ENCODE data around the gene EI24. TPM values are rescaled to one million over a fixed set of nuclear protein-coding genes. Genes with fewer than 3 reads are reported as not detected.

The EI24 gene
- polyA plus RNA-seq, 3 donors, result 17.2 to 46.9 (median 44.7) TPM

GRCh38 chr11:125542709-125543108 is 26.6 kb upstream of the EI24 start:
- no peak for DNase-seq
- H2AFZ ChIP-seq (ENCODE audit: insufficient read depth, low read depth, low read length, poor library complexity, severe bottlenecking), result no peak overlapping the region
- H3K4me1 Mint-ChIP-seq, result no peaks in the 10 kb centered on the region
- no peaks in the 10 kb centered on the region for H3K27me3 ChIP-seq (ENCODE audit: control insufficient read depth in 2 of 2, insufficient read depth in 2 of 2, low read length in 2 of 2)
- H4K20me1 ChIP-seq (ENCODE audit: insufficient read depth, low read length), result no peaks in the 10 kb centered on the region
- no peak overlapping the region for H3K4me3 Mint-ChIP-seq
- no peak overlapping the region for H3K27ac ChIP-seq (ENCODE audit: low read depth in 1 of 2, low read length in 2 of 2)
- H3K36me3 Mint-ChIP-seq, result no peaks in the 10 kb centered on the region
- no peak overlapping the region for H3K27ac Mint-ChIP-seq
- no peak overlapping the region for H3K4me2 ChIP-seq (replicated peaks; ENCODE audit: extremely low read depth, low read length, poor library complexity, severe bottlenecking)
- H3K4me1 ChIP-seq (ENCODE audit: control insufficient read depth in 1 of 2, insufficient read depth in 2 of 2, low read length in 2 of 2), result no peaks in the 10 kb centered on the region
- H3K79me2 ChIP-seq (ENCODE audit: insufficient read depth, low read length), result no peaks in the 10 kb centered on the region
- peaks cover 9 to 12% of the 10 kb centered on the region in 2 donors for H3K9me3 ChIP-seq (replicated peaks in 1 of 2; ENCODE audit: control insufficient read depth in 1 of 2, insufficient read depth in 1 of 2, low read length in 2 of 2)
- H3K4me3 ChIP-seq (replicated peaks in 1 of 3; ENCODE audit: low read depth in 2 of 3, low read length in 3 of 3), result no peak overlapping the region
- intact Hi-C loops (cut with micrococcal nuclease), result no loop called here
- H3K9me3 Mint-ChIP-seq, result peaks cover 11 to 29% (median 22%) of the 10 kb centered on the region in 7 donors
- H3K36me3 ChIP-seq (replicated peaks in 1 of 2; ENCODE audit: control insufficient read depth in 1 of 2, insufficient read depth in 2 of 2, low read length in 2 of 2), result no peaks in the 10 kb centered on the region
- no peak for TF ChIP-seq CTCF (IDR thresholded peaks at IDR 0.05)
- peaks cover 0 to under 1% (median 0%) of the 10 kb centered on the region in 3 donors for H3K27me3 Mint-ChIP-seq (ENCODE audit: low read depth in 3 of 3)
- no peak overlapping the region for H3K9ac ChIP-seq (ENCODE audit: insufficient read depth, low read length, poor library complexity, severe bottlenecking)

GRCh38 chr11:125550780-125551179 is 18.5 kb upstream of the EI24 start:
- Mint-ChIP-seq H3K4me3 (no peak overlapping the region), H3K4me1 (no peaks in the 10 kb centered on the region), H3K9me3 (peaks cover 28 to 64% (median 55%) of the 10 kb centered on the region in 7 donors), H3K27ac (no peak overlapping the region), H3K27me3 (ENCODE audit: low read depth in 3 of 3) (peaks cover 0 to 3% (median 0%) of the 10 kb centered on the region in 3 donors), H3K36me3 (no peaks in the 10 kb centered on the region)
- Histone ChIP-seq H3K9me3 (replicated peaks in 1 of 2; ENCODE audit: control insufficient read depth in 1 of 2, insufficient read depth in 1 of 2, low read length in 2 of 2) (peaks cover 47 to 52% of the 10 kb centered on the region in 2 donors), H3K27me3 (ENCODE audit: control insufficient read depth in 2 of 2, insufficient read depth in 2 of 2, low read length in 2 of 2) (no peaks in the 10 kb centered on the region), H3K36me3 (replicated peaks in 1 of 2; ENCODE audit: control insufficient read depth in 1 of 2, insufficient read depth in 2 of 2, low read length in 2 of 2) (no peaks in the 10 kb centered on the region), H3K9ac (ENCODE audit: insufficient read depth, low read length, poor library complexity, severe bottlenecking) (no peak overlapping the region), H3K27ac (ENCODE audit: low read depth in 1 of 2, low read length in 2 of 2) (no peak overlapping the region), H3K4me2 (replicated peaks; ENCODE audit: extremely low read depth, low read length, poor library complexity, severe bottlenecking) (no peak overlapping the region), H3K4me1 (ENCODE audit: control insufficient read depth in 1 of 2, insufficient read depth in 2 of 2, low read length in 2 of 2) (no peaks in the 10 kb centered on the region), H4K20me1 (ENCODE audit: insufficient read depth, low read length) (no peaks in the 10 kb centered on the region), H3K4me3 (replicated peaks in 1 of 3; ENCODE audit: low read depth in 2 of 3, low read length in 3 of 3) (no peak overlapping the region), H2AFZ (ENCODE audit: insufficient read depth, low read depth, low read length, poor library complexity, severe bottlenecking) (no peak overlapping the region), H3K79me2 (ENCODE audit: insufficient read depth, low read length) (no peaks in the 10 kb centered on the region)
- DNase-seq, result no peak
- intact Hi-C loops (cut with micrococcal nuclease), result no loop called here
- TF ChIP-seq CTCF (IDR thresholded peaks at IDR 0.05), result no peak
- no CpG with 5 or more reads among the region's 1 CpG for WGBS (ENCODE audit: insufficient coverage)

Measured in CD14-positive monocyte (primary cell).